Sigmoid colon (tissue), 7 donors: ENCODE results near the gene ARHGEF11. TPM values are rescaled to one million over a fixed set of nuclear protein-coding genes. Genes with fewer than 3 reads are reported as not detected.

Experiments
- DNase-seq: peaks from one replicate; pipeline ENCODE4 v3.0.0-alpha.2; 2019
- H3K27ac ChIP-seq, 4 donors: fragments of 200-600 bp; sonication (generic); one replicate each; pipeline ENCODE4 v1.5.1; 2016 to 2019; ENCODE audit warnings: mild to moderate bottlenecking in 1 of 4
- H3K27me3 ChIP-seq, 3 donors: fragments of 200-600 bp; sonication (generic); one replicate each; pipeline ENCODE4 v1.5.1; 2019; ENCODE audit warnings: mild to moderate bottlenecking in 1 of 3
- H3K36me3 ChIP-seq, 4 donors: fragments of 200-600 bp; sonication (generic); one replicate each; pipeline ENCODE4 v1.5.1; 2016 to 2019
- H3K4me1 ChIP-seq, 4 donors: fragments of 200-600 bp; sonication (generic); one replicate each; pipeline ENCODE4 v1.5.1; 2017 to 2019
- H3K4me3 ChIP-seq, 4 donors: fragments of 200-600 bp; sonication (generic); one replicate each; pipeline ENCODE4 v1.5.1; 2017 to 2019; ENCODE audit warnings: mild to moderate bottlenecking in 2 of 4, moderate library complexity in 1 of 4
- H3K9me3 ChIP-seq, 4 donors: fragments of 200-600 bp in 3 of 4; sonication (generic) in 3 of 4; one replicate each; pipeline versions ENCODE4 v1.5.1 to v1.6.1; 2013 to 2019
- EP300 ChIP-seq, 4 donors: sonication (generic); formaldehyde crosslinking; IDR thresholded peaks; one replicate each; pipeline ENCODE4 v1.6.1; 2017; ENCODE audit warnings: antibody characterized with exemption in 4 of 4
- POLR2A ChIP-seq, 2 donors: fragments of 450-650 bp; IDR thresholded peaks; one replicate each; pipeline ENCODE4 v1.6.1; 2016; ENCODE audit warnings: antibody characterized with exemption in 2 of 2, mild to moderate bottlenecking in 2 of 2, moderate library complexity in 2 of 2
- POLR2AphosphoS5 ChIP-seq, 4 donors: sonication (generic); formaldehyde crosslinking; IDR thresholded peaks; one replicate each; pipeline ENCODE4 v1.6.1; 2017; ENCODE audit warnings: antibody characterized with exemption in 4 of 4
- WGBS, 2 donors: extraction: QIAGEN DNeasy Blood & Tissue Kit; methylation state at CpG; one replicate each; pipeline ENCODE4 v1.1.7; 2013; 5-methylcytosine and 5-hydroxymethylcytosine counted together
- intact Hi-C: fragments of 100-400 bp; cut with DNase I; formaldehyde crosslinking; loops from one replicate; pipeline ENCODE4 v1.15.1; 2023
- polyA plus RNA-seq, 3 donors: library from polyadenylated mRNA; stranded (reverse); fragments of 200-250 nt; gene quantifications; one replicate each; pipeline ENCODE4 v1.2.3, GENCODE V29; 2013
- total RNA-seq, 4 donors: library from RNA; depleted of rRNA; stranded (reverse); fragments of >200 nt; gene quantifications; one replicate each; pipeline ENCODE4 v1.1.0, GENCODE V29; 2016
- TF ChIP-seq, protein P1 (sequence below), 4 experiments: fragments of 450-650 bp in 3 of 4; fragments of 200-600 bp in 1 of 4; IDR thresholded peaks; one replicate each; pipeline ENCODE4 v1.5.1; 2016 to 2019; ENCODE audit warnings: antibody characterized with exemption in 4 of 4, mild to moderate bottlenecking in 3 of 4, moderate library complexity in 2 of 4
- donor health status: healthy with polysubstance abuse.
- donor health status: Bipolar disorder and iron deficiency.
- donor health status: healthy.

ARHGEF11 gene
- total and polyA plus RNA-seq, 7 donors = 14.8 to 46.8 (median 27.5) TPM

DNA sequence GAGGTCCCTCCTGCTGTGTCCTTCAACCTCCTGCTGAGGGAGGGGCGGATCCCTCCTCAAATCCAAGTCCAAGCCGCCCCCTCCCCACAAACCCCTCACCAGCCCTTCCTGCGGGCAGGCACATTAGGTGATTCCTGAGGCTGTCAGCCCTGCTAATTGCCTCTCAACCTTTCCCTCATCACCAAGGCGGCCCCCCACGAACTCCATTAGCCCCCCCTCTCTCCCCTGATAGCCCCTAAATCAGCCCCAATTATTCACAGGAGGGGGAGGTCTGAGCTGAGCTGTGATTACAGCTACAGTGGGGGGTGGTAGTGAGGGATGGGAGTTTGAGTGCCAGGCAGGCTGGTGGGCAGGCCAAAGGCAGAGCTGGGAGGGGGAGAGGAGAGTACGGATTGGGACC is 157.8 kb downstream of the ARHGEF11 start:
- H3K9me3 ChIP-seq = no peaks in the 10 kb centered on the region
- H3K4me1 ChIP-seq = peaks cover 0 to 6% (median 5%) of the 10 kb centered on the region in 4 donors
- 20 to 48% methylated on average over 6 of the region's 6 CpGs for WGBS, 2 donors
- no peak overlapping the region for H3K27ac ChIP-seq
- no peak overlapping the region for H3K4me3 ChIP-seq
- H3K27me3 ChIP-seq = peaks cover 0 to 17% (median 0%) of the 10 kb centered on the region in 3 donors
- no peak for DNase-seq
- no peaks in the 10 kb centered on the region for H3K36me3 ChIP-seq
- intact Hi-C loops = no loop called here
- TF ChIP-seq, protein P1, sequence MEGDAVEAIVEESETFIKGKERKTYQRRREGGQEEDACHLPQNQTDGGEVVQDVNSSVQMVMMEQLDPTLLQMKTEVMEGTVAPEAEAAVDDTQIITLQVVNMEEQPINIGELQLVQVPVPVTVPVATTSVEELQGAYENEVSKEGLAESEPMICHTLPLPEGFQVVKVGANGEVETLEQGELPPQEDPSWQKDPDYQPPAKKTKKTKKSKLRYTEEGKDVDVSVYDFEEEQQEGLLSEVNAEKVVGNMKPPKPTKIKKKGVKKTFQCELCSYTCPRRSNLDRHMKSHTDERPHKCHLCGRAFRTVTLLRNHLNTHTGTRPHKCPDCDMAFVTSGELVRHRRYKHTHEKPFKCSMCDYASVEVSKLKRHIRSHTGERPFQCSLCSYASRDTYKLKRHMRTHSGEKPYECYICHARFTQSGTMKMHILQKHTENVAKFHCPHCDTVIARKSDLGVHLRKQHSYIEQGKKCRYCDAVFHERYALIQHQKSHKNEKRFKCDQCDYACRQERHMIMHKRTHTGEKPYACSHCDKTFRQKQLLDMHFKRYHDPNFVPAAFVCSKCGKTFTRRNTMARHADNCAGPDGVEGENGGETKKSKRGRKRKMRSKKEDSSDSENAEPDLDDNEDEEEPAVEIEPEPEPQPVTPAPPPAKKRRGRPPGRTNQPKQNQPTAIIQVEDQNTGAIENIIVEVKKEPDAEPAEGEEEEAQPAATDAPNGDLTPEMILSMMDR (IDR thresholded peaks at IDR 0.05) = no peak

DNA sequence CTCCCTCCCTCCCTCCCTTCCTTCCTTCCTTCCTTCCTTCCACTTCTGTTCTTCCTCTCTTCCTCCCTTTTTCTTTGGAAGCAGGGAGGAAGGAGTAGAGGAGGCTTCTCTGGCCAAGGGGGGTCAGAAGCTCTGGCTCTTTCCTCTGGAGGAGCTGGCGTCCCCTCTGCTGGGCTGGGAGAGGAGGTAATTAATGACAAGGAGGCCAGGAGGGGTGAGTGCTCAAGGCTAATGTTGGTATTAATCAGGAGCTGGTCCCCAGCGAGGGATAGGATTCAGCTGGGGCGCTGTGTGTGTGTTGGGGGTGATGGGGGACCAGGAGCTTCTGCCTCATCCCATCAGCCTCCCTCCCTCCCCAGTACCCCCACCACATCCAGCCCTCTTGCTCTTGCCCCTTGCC is 158.2 kb downstream of the ARHGEF11 start:
- TF ChIP-seq EP300 (IDR thresholded peaks at IDR 0.05) (no peak), POLR2A (IDR thresholded peaks at IDR 0.05) (no peak), POLR2AphosphoS5 (IDR thresholded peaks at IDR 0.05) (no peak)
- TF ChIP-seq, protein P1 (IDR thresholded peaks at IDR 0.05) = no peak
- Histone ChIP-seq H3K27me3 (peaks cover 0 to 17% (median 0%) of the 10 kb centered on the region in 3 donors), H3K4me1 (peaks cover 0 to 1% (median under 1%) of the 10 kb centered on the region in 4 donors), H3K36me3 (no peaks in the 10 kb centered on the region), H3K27ac (no peak overlapping the region), H3K9me3 (no peaks in the 10 kb centered on the region), H3K4me3 (no peak overlapping the region)
- WGBS, 2 donors = 16 to 40% methylated on average over 3 of the region's 3 CpGs
- intact Hi-C loops = no loop called here
- DNase-seq = no peak

DNA sequence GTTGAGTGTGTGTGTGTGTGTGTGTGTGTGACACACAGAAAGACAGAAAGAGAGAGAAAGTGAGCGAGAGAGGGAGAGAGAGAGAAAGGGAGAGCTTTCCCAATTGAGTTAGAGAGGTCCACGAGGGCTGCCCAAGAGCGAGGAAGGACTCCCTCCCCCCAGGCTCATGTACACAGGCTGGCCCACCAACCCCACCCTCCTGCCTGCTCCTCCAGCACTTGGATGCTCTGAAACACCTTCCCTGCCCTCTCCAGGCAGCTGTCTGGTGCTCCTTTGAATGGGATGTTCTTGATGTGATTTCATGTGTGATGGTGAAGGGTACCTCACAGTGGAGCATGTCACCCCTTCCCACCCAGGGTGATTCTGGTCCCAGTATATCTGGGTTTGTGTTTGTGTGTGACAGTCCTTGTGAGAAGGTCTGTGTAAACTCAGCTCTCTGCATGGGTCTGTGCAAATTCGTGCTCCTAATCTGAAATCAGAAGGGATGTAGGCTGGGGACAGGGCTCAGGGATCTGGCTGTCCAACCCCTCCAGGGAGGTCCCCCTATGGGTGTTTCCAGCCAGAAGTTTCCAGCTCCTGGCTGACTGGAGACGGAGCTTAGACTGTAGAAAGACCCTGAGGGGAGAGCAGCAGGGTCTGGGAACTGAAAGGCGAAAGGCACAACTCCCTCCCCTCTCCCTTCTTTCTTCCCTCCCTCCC is 158.8 kb downstream of the ARHGEF11 start:
- intact Hi-C loops = no loop called here
- H3K36me3 ChIP-seq = no peaks in the 10 kb centered on the region
- 30 to 48% methylated on average over 6 of the region's 6 CpGs for WGBS, 2 donors
- no peaks in the 10 kb centered on the region for H3K9me3 ChIP-seq
- DNase-seq = no peak
- no peak overlapping the region for H3K4me3 ChIP-seq
- peaks cover 0 to 16% (median 0%) of the 10 kb centered on the region in 3 donors for H3K27me3 ChIP-seq
- no peak for TF ChIP-seq EP300 (IDR thresholded peaks at IDR 0.05)
- no peak for TF ChIP-seq POLR2A (IDR thresholded peaks at IDR 0.05)
- TF ChIP-seq POLR2AphosphoS5 (IDR thresholded peaks at IDR 0.05) = no peak
- TF ChIP-seq, protein P1 (IDR thresholded peaks at IDR 0.05) = no peak
- H3K27ac ChIP-seq = no peak overlapping the region
- H3K4me1 ChIP-seq = no peaks in the 10 kb centered on the region

DNA sequence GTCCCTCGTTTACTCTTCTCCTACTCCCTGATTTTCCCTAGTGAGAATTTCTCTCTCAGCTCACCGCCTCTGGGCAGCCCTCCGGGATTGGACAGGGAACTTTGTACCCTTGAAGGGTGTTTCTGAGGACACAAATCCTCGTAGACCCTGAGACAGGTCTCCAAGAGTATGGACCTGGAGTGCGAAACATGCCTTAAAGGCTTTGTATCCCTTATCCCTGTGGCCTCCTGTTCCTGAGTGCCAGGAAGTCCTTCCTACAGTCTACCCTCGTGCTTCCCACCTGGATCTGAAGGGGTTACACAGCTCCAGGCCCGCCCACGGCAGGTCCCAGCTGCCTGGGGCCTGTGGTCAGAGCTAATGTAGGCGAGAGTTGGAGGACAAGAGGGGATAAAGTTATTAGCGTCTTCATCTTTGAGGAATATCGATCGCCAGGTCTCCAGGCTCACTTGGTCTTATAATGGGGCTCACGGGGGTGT is 159.6 kb downstream of the ARHGEF11 start:
- no peaks in the 10 kb centered on the region for H3K4me1 ChIP-seq
- H3K27me3 ChIP-seq = peaks cover 0 to 16% (median 0%) of the 10 kb centered on the region in 3 donors
- no peak overlapping the region for H3K4me3 ChIP-seq
- no peaks in the 10 kb centered on the region for H3K9me3 ChIP-seq
- DNase-seq = no peak
- intact Hi-C loops = no loop called here
- TF ChIP-seq POLR2A (IDR thresholded peaks at IDR 0.05) = no peak
- TF ChIP-seq, protein P1 (IDR thresholded peaks at IDR 0.05) = no peak
- TF ChIP-seq EP300 (IDR thresholded peaks at IDR 0.05) = no peak
- TF ChIP-seq POLR2AphosphoS5 (IDR thresholded peaks at IDR 0.05) = no peak
- H3K36me3 ChIP-seq = no peaks in the 10 kb centered on the region
- no peak overlapping the region for H3K27ac ChIP-seq
- WGBS, 2 donors = 48 to 69% methylated on average over 13 of the region's 13 CpGs
